NCI-H510A (cell line): ENCODE results near the gene SPAG8.

Source experiments
- DNase-seq: peaks from one replicate; lab custom pipeline; 2025; lab: John Stamatoyannopoulos, UW

The SPAG8 gene

GRCh38 chr9:35771534-35771933, 40.5 kb downstream of the SPAG8 start:
- DNase-seq, result no peak

GRCh38 chr9:35771075-35771433, 41.0 kb downstream of the SPAG8 start:
- DNase-seq, result no peak

GRCh38 chr9:35769763-35770162, 42.3 kb downstream of the SPAG8 start:
- DNase-seq, result no peak

GRCh38 chr9:35767458-35767857, 44.6 kb downstream of the SPAG8 start:
- DNase-seq, result no peak

GRCh38 chr9:35766997-35767396, 45.1 kb downstream of the SPAG8 start:
- no peak for DNase-seq

- DNase-seq, result no peak
These were observed 48.3 kb downstream of the SPAG8 start for GRCh38 chr9:35763803-35764202.

- no peak for DNase-seq
These were observed 48.9 kb downstream of the SPAG8 start for GRCh38 chr9:35763181-35763580.

- no peak for DNase-seq
These were observed 51.4 kb downstream of the SPAG8 start for GRCh38 chr9:35760651-35761050.

GRCh38 chr9:35759795-35760194, 52.3 kb downstream of the SPAG8 start:
- DNase-seq, result no peak
